Measurements from ENCODE around the gene BRME1. TPM values are rescaled to one million over a fixed set of nuclear protein-coding genes. Genes with fewer than 3 reads are reported as not detected.

BRME1 gene
- total and polyA plus RNA-seq, 2 of the 13 experiments (the other 11 are each of a cell fraction or from before 2014, with no cell fraction given) = 0.74 to 1.5 TPM

GRCh38 chr19:13906521-13906904 lies 596 bp upstream of the BRME1 start (continued):
- TF ChIP-seq SMC3 (IDR thresholded peaks at IDR 0.05; ENCODE audit: low read length) (no peak), ZNF460 (CRISPR knock-in tag; IDR thresholded peaks at IDR 0.05; ENCODE audit: borderline replicate concordance) (no peak), CREB1 (IDR thresholded peaks at IDR 0.05) (no peak), CREB1 (CRISPR knock-in tag; IDR thresholded peaks at IDR 0.05) (no peak), GATAD2A (CRISPR knock-in tag; IDR thresholded peaks at IDR 0.05) (no peak), NR2F6 (IDR thresholded peaks at IDR 0.05) (no peak), NR2F6 (CRISPR knock-in tag; IDR thresholded peaks at IDR 0.05) (no peak), DMAP1 (CRISPR knock-in tag; IDR thresholded peaks at IDR 0.05) (0 out of 2 replicates have a peak, but pooled peaks have one; percentile 20), NCOA1 (CRISPR knock-in tag; IDR thresholded peaks at IDR 0.05) (no peak), ARNTL (CRISPR knock-in tag; IDR thresholded peaks at IDR 0.05) (no peak), KLF12 (CRISPR knock-in tag; IDR thresholded peaks at IDR 0.05; ENCODE audit: borderline replicate concordance) (no peak), ZNF431 (CRISPR knock-in tag; IDR thresholded peaks at IDR 0.05; ENCODE audit: borderline replicate concordance, low read depth) (no peak), FOSL2 (CRISPR knock-in tag; IDR thresholded peaks at IDR 0.05) (no peak), SRF (IDR thresholded peaks at IDR 0.05; ENCODE audit: low read depth, low read length) (no peak), ZNF564 (CRISPR knock-in tag; IDR thresholded peaks at IDR 0.05) (no peak), E2F1 (CRISPR knock-in tag; IDR thresholded peaks at IDR 0.05) (no peak), TBX2 (CRISPR knock-in tag; IDR thresholded peaks at IDR 0.05; ENCODE audit: borderline replicate concordance) (no peak), GPBP1L1 (CRISPR knock-in tag; IDR thresholded peaks at IDR 0.05) (no peak), ZNF546 (CRISPR knock-in tag; conservative IDR thresholded peaks at IDR 0.05) (no peak), ZNF83 (CRISPR knock-in tag; IDR thresholded peaks at IDR 0.05; ENCODE audit: borderline replicate concordance) (no peak), ATF4 (CRISPR knock-in tag; IDR thresholded peaks at IDR 0.05) (peak in 1 of 2 experiments; percentile 74; a peak in 2 of 4 replicates), NPAS2 (CRISPR knock-in tag; IDR thresholded peaks at IDR 0.05; ENCODE audit: borderline replicate concordance) (no peak), SP140L (CRISPR knock-in tag; IDR thresholded peaks at IDR 0.05; ENCODE audit: borderline replicate concordance) (no peak), ZNF556 (CRISPR knock-in tag; IDR thresholded peaks at IDR 0.05; ENCODE audit: borderline replicate concordance) (no peak), SOX6 (IDR thresholded peaks at IDR 0.05) (no peak), SOX6 (CRISPR knock-in tag; IDR thresholded peaks at IDR 0.05) (peak; percentile 34), ZBTB44 (CRISPR knock-in tag; IDR thresholded peaks at IDR 0.05) (no peak), ZNF350 (CRISPR knock-in tag; IDR thresholded peaks at IDR 0.05; ENCODE audit: borderline replicate concordance, low read depth) (no peak), TFAP4 (IDR thresholded peaks at IDR 0.05; ENCODE audit: borderline replicate concordance, low read depth) (peak; percentile 61; the same call in 1 of the 2 replicates)
